Thyroid gland (tissue), 4 donors: ENCODE results near the gene TBC1D8. TPM values are rescaled to one million over a fixed set of nuclear protein-coding genes. Genes with fewer than 3 reads are reported as not detected.

Experiments used
- DNase-seq, 2 donors: peaks; one replicate each; pipeline ENCODE4 v3.0.0-alpha.2; 2019
- H3K27ac ChIP-seq, 3 donors: fragments of 200-600 bp; sonication (generic); 1 replicate in 2 of 3; 2 replicates in 1 of 3; pipeline ENCODE4 v1.5.1; 2016 to 2019; ENCODE audit warnings: mild to moderate bottlenecking in 1 of 3, moderate library complexity in 1 of 3
- H3K27me3 ChIP-seq: fragments of 200-600 bp; sonication (generic); one replicate; pipeline ENCODE4 v1.5.1; 2019
- H3K36me3 ChIP-seq, 2 donors: fragments of 200-600 bp; sonication (generic); one replicate each; pipeline ENCODE4 v1.5.1; 2016 to 2019
- H3K4me1 ChIP-seq, 2 donors: fragments of 200-600 bp; sonication (generic); one replicate each; pipeline ENCODE4 v1.5.1; 2017 to 2019
- H3K4me3 ChIP-seq, 3 donors: fragments of 200-600 bp; sonication (generic); replicated peaks in 1 of 3; 1 replicate in 2 of 3; 2 replicates in 1 of 3; pipeline ENCODE4 v1.5.1; 2016; ENCODE audit warnings: mild to moderate bottlenecking in 1 of 3
- H3K9me3 ChIP-seq: fragments of 200-600 bp; sonication (generic); one replicate; pipeline ENCODE4 v1.5.1; 2017
- CTCF ChIP-seq, 6 experiments: fragments of 200-600 bp in 3 of 6; fragments of 450-650 bp in 3 of 6; sonication (generic) in 3 of 6; IDR thresholded peaks; one replicate each; pipeline ENCODE4 v1.5.1; 2016 to 2019; ENCODE audit warnings: antibody characterized with exemption in 6 of 6, mild to moderate bottlenecking in 2 of 6, inconsistent platforms in 1 of 6, moderate library complexity in 1 of 6
- POLR2A ChIP-seq, 2 donors: fragments of 450-650 bp; IDR thresholded peaks; one replicate each; pipeline ENCODE4 v1.6.1; 2017; ENCODE audit warnings: antibody characterized with exemption in 2 of 2, mild to moderate bottlenecking in 2 of 2, moderate library complexity in 1 of 2
- WGBS, 2 donors: methylation state at CpG; one replicate each; pipeline ENCODE4 v1.1.5; 2017; 5-methylcytosine and 5-hydroxymethylcytosine counted together
- intact Hi-C: fragments of 100-400 bp; cut with DNase I; formaldehyde crosslinking; loops from one replicate; pipeline ENCODE4 v1.15.1; 2023
- total RNA-seq, 4 donors: library from RNA; depleted of rRNA; stranded (reverse); fragments of >200 nt; gene quantifications; one replicate each; pipeline ENCODE4 v1.2.3, GENCODE V29; 2016

The TBC1D8 gene
- total RNA-seq, 4 donors from 2014 or later, result 16.4 to 36.8 (median 27.1) TPM

- Histone ChIP-seq H3K27me3 (no peaks in the 10 kb centered on the region), H3K4me3 (no peak overlapping the region), H3K9me3 (no peaks in the 10 kb centered on the region), H3K4me1 (peaks cover 26 to 50% of the 10 kb centered on the region in 2 donors), H3K27ac (peak overlapping the region in 2 of 3 donors; percentile 27 to 85), H3K36me3 (no peaks in the 10 kb centered on the region)
- intact Hi-C loops, result no loop called here
- no peak for DNase-seq
- TF ChIP-seq CTCF (IDR thresholded peaks at IDR 0.05) (no peak), POLR2A (IDR thresholded peaks at IDR 0.05) (no peak)
- 54 to 79% methylated on average over 2 of the region's 2 CpGs for WGBS, 2 donors
These were observed 31.8 kb downstream of the TBC1D8 start for GRCh38 chr2:101119431-101119830.

GRCh38 chr2:101116841-101117552 is 34.2 kb downstream of the TBC1D8 start:
- no peaks in the 10 kb centered on the region for H3K36me3 ChIP-seq
- WGBS, 2 donors, result 89 to 91% methylated on average over 9 of the region's 9 CpGs
- no peak for DNase-seq
- H3K27ac ChIP-seq, result no peak overlapping the region
- intact Hi-C loops, result no loop called here
- peaks cover 30 to 57% of the 10 kb centered on the region in 2 donors for H3K4me1 ChIP-seq
- H3K27me3 ChIP-seq, result no peaks in the 10 kb centered on the region
- H3K9me3 ChIP-seq, result no peaks in the 10 kb centered on the region
- H3K4me3 ChIP-seq, result no peak overlapping the region
- TF ChIP-seq POLR2A (IDR thresholded peaks at IDR 0.05) (no peak), CTCF (IDR thresholded peaks at IDR 0.05) (no peak)

- peaks cover 27 to 51% of the 10 kb centered on the region in 2 donors for H3K4me1 ChIP-seq
- DNase-seq, result no peak
- 86 to 87% methylated on average over 4 of the region's 4 CpGs for WGBS, 2 donors
- H3K27ac ChIP-seq, result no peak overlapping the region
- no peak overlapping the region for H3K4me3 ChIP-seq
- no peaks in the 10 kb centered on the region for H3K27me3 ChIP-seq
- H3K36me3 ChIP-seq, result no peaks in the 10 kb centered on the region
- TF ChIP-seq CTCF (IDR thresholded peaks at IDR 0.05) (no peak), POLR2A (IDR thresholded peaks at IDR 0.05) (no peak)
- H3K9me3 ChIP-seq, result no peaks in the 10 kb centered on the region
- intact Hi-C loops, result no loop called here
These were observed 34.8 kb downstream of the TBC1D8 start for GRCh38 chr2:101116348-101116747.

- intact Hi-C loops, result no loop called here
- Histone ChIP-seq H3K9me3 (no peaks in the 10 kb centered on the region), H3K27ac (no peak overlapping the region), H3K36me3 (no peaks in the 10 kb centered on the region), H3K27me3 (no peaks in the 10 kb centered on the region), H3K4me3 (no peak overlapping the region), H3K4me1 (peaks cover 22 to 44% of the 10 kb centered on the region in 2 donors)
- no peak for TF ChIP-seq CTCF (IDR thresholded peaks at IDR 0.05)
- TF ChIP-seq POLR2A (IDR thresholded peaks at IDR 0.05), result no peak
- DNase-seq, result no peak
- 97 to 99% methylated on average over 4 of the region's 4 CpGs for WGBS, 2 donors
These were observed 35.5 kb downstream of the TBC1D8 start for GRCh38 chr2:101115664-101116063.

GRCh38 chr2:101114815-101115214 is 36.4 kb downstream of the TBC1D8 start:
- no peak overlapping the region for H3K4me3 ChIP-seq
- TF ChIP-seq POLR2A (IDR thresholded peaks at IDR 0.05) (no peak), CTCF (IDR thresholded peaks at IDR 0.05) (no peak)
- H3K36me3 ChIP-seq, result no peaks in the 10 kb centered on the region
- 84 to 87% methylated on average over 6 of the region's 6 CpGs for WGBS, 2 donors
- DNase-seq, result no peak
- intact Hi-C loops, result no loop called here
- H3K4me1 ChIP-seq, result peaks cover 14 to 43% of the 10 kb centered on the region in 2 donors
- no peak overlapping the region for H3K27ac ChIP-seq
- H3K9me3 ChIP-seq, result no peaks in the 10 kb centered on the region
- no peaks in the 10 kb centered on the region for H3K27me3 ChIP-seq
